ENCODE measurements around the gene UGGT1. TPM values are rescaled to one million over a fixed set of nuclear protein-coding genes. Genes with fewer than 3 reads are reported as not detected.
"Not testable (repeated sequence)": the region's sequence is repeated elsewhere in the genome, so short reads cannot be mapped to it uniquely, and the experiment has no call there.

Gene UGGT1
- total and polyA plus RNA-seq, 5 donors, result 9.1 to 35.7 (median 34.3) TPM

DNA sequence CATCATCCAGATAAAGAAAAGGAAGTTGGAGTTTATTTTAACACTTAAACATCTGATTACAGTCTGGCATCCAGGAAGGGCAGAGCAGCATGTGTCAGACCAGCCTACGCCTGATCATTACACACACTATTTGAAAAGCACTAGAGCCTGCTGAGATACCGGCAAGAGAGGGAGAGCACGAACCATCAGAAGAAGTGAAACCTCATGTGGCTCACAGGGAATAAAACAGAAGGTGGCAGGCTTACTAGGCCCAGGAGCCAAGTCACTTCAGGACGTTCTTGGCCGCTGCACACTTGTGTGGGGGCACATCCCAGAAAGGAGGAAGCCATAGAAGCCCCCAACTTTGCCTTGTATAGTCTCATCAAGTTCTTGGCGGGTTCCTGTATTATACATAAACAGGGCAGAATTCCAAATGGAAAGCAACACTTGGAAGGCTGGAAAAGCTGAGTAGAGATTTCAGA is 105.5 kb downstream of the UGGT1 start:
- ATAC-seq (peak; percentile 73 to 81), DNase-seq (no peak)
- no peak overlapping the region for H3K27ac ChIP-seq (ENCODE audit: low read length)
- H3K4me1 ChIP-seq (ENCODE audit: control insufficient read depth, insufficient read depth, low read length), result peaks cover 3% of the 10 kb centered on the region
- WGBS, result 38% methylated on average over 6 of the region's 6 CpGs
- H3K27me3 ChIP-seq (ENCODE audit: control insufficient read depth, insufficient read depth), result no peaks in the 10 kb centered on the region
- H3K4me3 ChIP-seq (ENCODE audit: low read length), result no peak overlapping the region
- no peaks in the 10 kb centered on the region for H3K9me3 ChIP-seq (ENCODE audit: control insufficient read depth, low read length)
- intact Hi-C loops (cut with DNase I), result no loop called here

DNA sequence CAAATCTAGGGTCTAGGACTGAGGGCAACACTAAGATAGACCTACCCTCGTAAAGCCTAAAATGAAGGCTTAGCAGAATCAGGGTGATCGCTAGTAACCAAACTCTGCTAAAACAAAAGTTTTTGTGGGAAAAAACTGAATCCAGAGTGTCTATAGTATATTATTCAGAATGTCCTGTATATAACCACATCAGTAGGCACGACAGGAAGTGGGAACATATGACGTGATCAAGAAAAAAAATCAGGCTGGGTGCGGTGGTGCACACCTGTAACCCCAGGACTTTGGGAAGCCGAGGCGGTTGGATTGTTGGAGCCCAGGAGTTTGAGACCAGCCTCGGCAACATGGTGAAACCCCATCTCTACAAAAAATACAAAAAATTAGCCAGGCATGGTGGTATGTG is 106.1 kb downstream of the UGGT1 start:
- Histone ChIP-seq H3K9me3 (ENCODE audit: control insufficient read depth, low read length) (no peaks in the 10 kb centered on the region), H3K4me3 (ENCODE audit: low read length) (no peak overlapping the region), H3K27me3 (ENCODE audit: control insufficient read depth, insufficient read depth) (no peaks in the 10 kb centered on the region), H3K27ac (ENCODE audit: low read length) (no peak overlapping the region), H3K4me1 (ENCODE audit: control insufficient read depth, insufficient read depth, low read length) (peaks cover 3% of the 10 kb centered on the region)
- ATAC-seq (no peak), DNase-seq (no peak)
- WGBS, result 92% methylated on average over 8 of the region's 8 CpGs
- intact Hi-C loops (cut with DNase I), result no loop called here

DNA sequence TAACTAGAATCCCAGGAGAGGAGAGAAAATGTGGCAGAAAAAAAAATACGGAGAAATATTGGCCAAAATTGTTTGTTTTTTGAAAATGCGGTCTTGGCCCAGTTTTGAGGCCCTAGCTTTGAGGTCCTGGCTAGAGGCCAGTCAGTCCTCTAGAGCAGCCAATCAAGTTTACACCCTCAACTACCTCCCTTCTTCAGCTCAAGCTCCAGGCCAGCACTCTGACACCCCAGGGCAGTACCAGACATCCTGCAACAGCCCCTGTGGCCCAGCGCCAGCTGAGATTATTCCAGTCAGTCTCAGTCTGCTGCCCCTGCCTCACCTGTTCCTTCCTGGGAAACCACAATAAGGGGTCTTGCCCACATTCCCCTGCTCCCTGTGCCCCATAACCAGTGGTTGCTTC is 107.7 kb downstream of the UGGT1 start:
- Histone ChIP-seq H3K27ac (ENCODE audit: low read length) (no peak overlapping the region), H3K27me3 (ENCODE audit: control insufficient read depth, insufficient read depth) (no peaks in the 10 kb centered on the region), H3K4me3 (ENCODE audit: low read length) (no peak overlapping the region), H3K9me3 (ENCODE audit: control insufficient read depth, low read length) (no peaks in the 10 kb centered on the region), H3K4me1 (ENCODE audit: control insufficient read depth, insufficient read depth, low read length) (peaks cover 3% of the 10 kb centered on the region)
- peak; percentile 27 to 79 (median 64) for DNase-seq
- intact Hi-C loops (cut with DNase I), result no loop called here
- ATAC-seq, result peak; percentile 58 to 69
- WGBS, result 38% methylated on average over 3 of the region's 3 CpGs

DNA sequence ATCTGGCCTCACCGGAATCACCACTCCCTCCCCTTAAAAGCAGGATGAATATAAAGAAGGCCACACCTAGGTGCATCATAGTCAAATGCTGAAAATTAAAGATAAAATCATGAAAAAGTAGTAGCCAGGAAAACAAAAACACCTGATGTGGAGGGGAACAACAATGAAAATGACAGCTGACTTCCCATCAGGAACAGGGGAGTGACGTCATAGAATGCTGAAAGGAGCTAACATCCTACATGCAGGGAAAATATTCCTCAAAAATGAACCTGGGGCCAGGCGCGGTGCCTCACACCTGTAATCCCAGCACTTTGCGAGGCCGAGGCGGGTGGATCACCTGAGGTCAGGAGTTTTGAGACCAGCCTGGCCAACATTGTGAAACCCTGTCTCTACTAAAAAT is 108.1 kb downstream of the UGGT1 start:
- ATAC-seq, result no peak

DNA sequence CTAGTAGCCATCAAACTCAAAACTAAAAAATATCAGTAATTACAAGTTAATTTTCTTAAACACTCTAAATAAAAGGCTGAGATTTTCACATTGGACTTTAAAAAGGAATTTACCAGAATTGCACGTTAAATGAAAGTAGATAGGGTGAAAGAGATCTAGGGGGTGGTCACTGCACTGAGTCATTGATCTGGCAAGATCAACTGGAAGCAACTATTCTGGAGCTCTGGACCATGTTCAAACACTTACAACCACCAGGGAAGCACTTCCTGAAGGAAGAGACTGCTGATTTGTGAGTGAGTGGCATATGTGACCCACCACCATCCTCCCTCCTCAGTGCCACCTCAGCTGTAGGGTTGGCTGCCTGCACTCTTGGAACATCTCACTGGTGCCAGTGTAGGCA is 111.8 kb downstream of the UGGT1 start:
- ATAC-seq (peak in 1 of 2 donors; percentile 21), DNase-seq (no peak)
- intact Hi-C loops (cut with DNase I), result no loop called here
- H3K4me1 ChIP-seq (ENCODE audit: control insufficient read depth, insufficient read depth, low read length), result peaks cover 3% of the 10 kb centered on the region
- no peak overlapping the region for H3K4me3 ChIP-seq (ENCODE audit: low read length)
- H3K27me3 ChIP-seq (ENCODE audit: control insufficient read depth, insufficient read depth), result no peaks in the 10 kb centered on the region
- no peaks in the 10 kb centered on the region for H3K9me3 ChIP-seq (ENCODE audit: control insufficient read depth, low read length)
- no peak overlapping the region for H3K27ac ChIP-seq (ENCODE audit: low read length)
- 25% methylated on average over 1 of the region's 1 CpG for WGBS

More for the DNA sequence above, 108.1 kb downstream of the UGGT1 start:
- no peak for DNase-seq
- Histone ChIP-seq H3K4me3 (ENCODE audit: low read length) (no peak overlapping the region), H3K9me3 (ENCODE audit: control insufficient read depth, low read length) (no peaks in the 10 kb centered on the region), H3K27ac (ENCODE audit: low read length) (no peak overlapping the region), H3K4me1 (ENCODE audit: control insufficient read depth, insufficient read depth, low read length) (peaks cover 3% of the 10 kb centered on the region), H3K27me3 (ENCODE audit: control insufficient read depth, insufficient read depth) (no peaks in the 10 kb centered on the region)
- intact Hi-C loops (cut with DNase I), result no loop called here
- WGBS, result 81% methylated on average over 7 of the region's 7 CpGs

DNA sequence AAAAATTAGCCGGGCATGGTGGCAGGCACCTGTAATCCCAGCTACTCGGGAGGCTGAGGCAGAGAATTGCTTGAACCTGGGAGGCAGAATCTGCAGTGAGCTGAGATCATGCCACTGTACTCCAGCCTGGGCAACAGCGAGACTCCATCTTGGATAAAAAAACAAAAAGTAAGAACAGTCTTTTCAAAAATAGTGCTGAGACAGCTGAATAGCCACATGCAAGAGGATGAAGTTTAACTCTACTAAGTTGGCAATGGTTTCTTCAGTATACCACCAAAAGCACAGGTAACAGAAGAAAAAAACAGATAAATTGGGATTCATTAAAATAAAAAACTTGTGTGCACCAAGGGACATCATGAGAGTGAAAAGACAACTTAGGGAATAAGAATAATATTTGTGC is 115.2 kb downstream of the UGGT1 start:
- intact Hi-C loops (cut with DNase I), result no loop called here
- no peak overlapping the region for H3K4me3 ChIP-seq (ENCODE audit: low read length)
- H3K4me1 ChIP-seq (ENCODE audit: control insufficient read depth, insufficient read depth, low read length), result no peaks in the 10 kb centered on the region
- ATAC-seq, result no peak
- no peaks in the 10 kb centered on the region for H3K27me3 ChIP-seq (ENCODE audit: control insufficient read depth, insufficient read depth)
- DNase-seq, result no peak
- no peak overlapping the region for H3K27ac ChIP-seq (ENCODE audit: low read length)
- no peaks in the 10 kb centered on the region for H3K9me3 ChIP-seq (ENCODE audit: control insufficient read depth, low read length)
- WGBS, result 88% methylated on average over 3 of the region's 3 CpGs

DNA sequence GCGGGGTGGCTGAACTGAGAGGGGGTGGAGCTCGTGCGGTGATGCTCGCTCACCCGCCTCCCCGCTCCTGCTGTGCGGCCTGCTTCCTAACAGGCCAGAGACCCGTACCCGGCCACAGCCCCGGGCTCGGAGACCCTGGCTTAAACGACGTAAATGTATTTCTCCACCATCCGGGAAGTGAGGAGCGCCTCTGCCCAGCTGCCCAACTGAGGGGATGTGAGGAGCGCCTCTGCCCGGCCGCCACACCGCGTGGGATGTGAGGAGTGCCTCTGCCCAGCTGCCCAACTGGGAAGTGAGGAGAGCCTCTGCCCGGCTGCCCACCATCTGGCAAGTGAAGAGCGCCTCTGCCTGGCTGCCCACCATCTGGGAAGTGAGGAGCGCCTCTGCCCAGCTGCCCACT is 117.0 kb downstream of the UGGT1 start:
- 97% methylated on average over 23 of the region's 23 CpGs for WGBS
- Histone ChIP-seq H3K9me3 (ENCODE audit: control insufficient read depth, low read length) (no peaks in the 10 kb centered on the region), H3K4me3 (ENCODE audit: low read length) (no peak overlapping the region), H3K27me3 (ENCODE audit: control insufficient read depth, insufficient read depth) (no peaks in the 10 kb centered on the region), H3K4me1 (ENCODE audit: control insufficient read depth, insufficient read depth, low read length) (no peaks in the 10 kb centered on the region), H3K27ac (ENCODE audit: low read length) (no peak overlapping the region)
- intact Hi-C loops (cut with DNase I), result no loop called here
- DNase-seq, result no peak
- no peak for ATAC-seq

DNA sequence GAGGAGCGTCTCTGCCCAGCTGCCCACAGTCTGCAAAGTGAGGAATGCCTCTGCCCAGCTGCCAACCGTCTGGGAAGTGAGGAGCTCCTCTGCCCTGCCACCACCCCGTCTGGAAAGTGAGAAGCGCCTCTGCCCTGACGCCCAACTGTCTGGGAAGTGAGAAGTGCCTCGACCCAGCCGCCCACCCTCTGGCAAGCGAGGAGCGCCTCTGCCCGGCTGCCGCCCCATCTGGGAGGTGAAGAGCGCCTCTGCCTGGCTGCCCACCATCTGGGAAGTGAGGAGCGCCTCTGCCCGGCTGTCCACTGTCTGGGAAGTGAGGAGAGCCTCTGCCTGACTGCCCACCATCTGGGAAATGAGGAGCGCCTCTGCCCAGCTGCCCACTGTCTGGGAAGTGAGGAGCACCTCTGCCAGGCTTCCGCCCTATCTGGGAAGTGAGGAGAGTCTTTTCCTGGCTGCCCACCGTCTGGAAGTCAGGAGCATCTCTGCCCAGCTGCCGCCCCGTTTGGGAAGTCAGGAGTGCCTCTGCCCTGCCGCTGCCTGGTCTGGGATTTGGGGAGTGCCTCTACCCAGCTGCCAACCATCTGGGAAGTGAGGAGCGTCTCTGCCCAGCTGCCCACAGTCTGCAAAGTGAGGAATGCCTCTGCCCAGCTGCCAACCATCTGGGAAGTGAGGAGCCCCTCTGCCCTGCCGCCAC is 117.8 kb downstream of the UGGT1 start:
- intact Hi-C loops (cut with DNase I), result not testable (repeated sequence)

DNA sequence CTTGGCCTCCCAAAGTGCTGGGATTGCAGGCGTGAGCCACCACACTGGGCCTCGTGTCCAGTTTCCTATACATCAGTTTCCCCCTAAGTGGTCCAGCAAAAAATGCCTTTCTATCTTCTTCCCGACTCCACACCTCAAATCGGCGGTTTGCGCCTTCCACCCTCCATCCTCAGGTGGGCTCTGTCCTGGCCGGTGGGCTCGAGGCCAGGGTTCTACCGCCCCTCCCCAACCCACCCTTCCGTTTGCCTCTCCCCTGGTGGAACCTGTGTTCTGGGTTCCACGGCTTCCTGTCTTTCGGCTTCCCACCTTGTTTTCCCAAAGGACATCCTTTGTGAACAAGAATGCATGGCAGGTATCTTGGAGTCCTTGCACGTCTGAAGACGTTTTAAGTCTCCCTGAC is 123.3 kb downstream of the UGGT1 start:
- WGBS, result 85% methylated on average over 14 of the region's 14 CpGs
- no peaks in the 10 kb centered on the region for H3K27me3 ChIP-seq (ENCODE audit: control insufficient read depth, insufficient read depth)
- H3K27ac ChIP-seq (ENCODE audit: low read length), result no peak overlapping the region
- ATAC-seq (no peak), DNase-seq (no peak)
- no peaks in the 10 kb centered on the region for H3K9me3 ChIP-seq (ENCODE audit: control insufficient read depth, low read length)
- H3K4me1 ChIP-seq (ENCODE audit: control insufficient read depth, insufficient read depth, low read length), result no peaks in the 10 kb centered on the region
- intact Hi-C loops (cut with DNase I), result no loop called here
- no peak overlapping the region for H3K4me3 ChIP-seq (ENCODE audit: low read length)

More for the DNA sequence above, 117.8 kb downstream of the UGGT1 start:
- H3K27me3 ChIP-seq (ENCODE audit: control insufficient read depth, insufficient read depth); H3K4me1 ChIP-seq (ENCODE audit: control insufficient read depth, insufficient read depth, low read length); H3K9me3 ChIP-seq (ENCODE audit: control insufficient read depth, low read length); ATAC-seq; DNase-seq; H3K27ac ChIP-seq (ENCODE audit: low read length); H3K4me3 ChIP-seq (ENCODE audit: low read length): not testable (repeated sequence)
- 94% methylated on average over 22 of the region's 22 CpGs for WGBS

DNA sequence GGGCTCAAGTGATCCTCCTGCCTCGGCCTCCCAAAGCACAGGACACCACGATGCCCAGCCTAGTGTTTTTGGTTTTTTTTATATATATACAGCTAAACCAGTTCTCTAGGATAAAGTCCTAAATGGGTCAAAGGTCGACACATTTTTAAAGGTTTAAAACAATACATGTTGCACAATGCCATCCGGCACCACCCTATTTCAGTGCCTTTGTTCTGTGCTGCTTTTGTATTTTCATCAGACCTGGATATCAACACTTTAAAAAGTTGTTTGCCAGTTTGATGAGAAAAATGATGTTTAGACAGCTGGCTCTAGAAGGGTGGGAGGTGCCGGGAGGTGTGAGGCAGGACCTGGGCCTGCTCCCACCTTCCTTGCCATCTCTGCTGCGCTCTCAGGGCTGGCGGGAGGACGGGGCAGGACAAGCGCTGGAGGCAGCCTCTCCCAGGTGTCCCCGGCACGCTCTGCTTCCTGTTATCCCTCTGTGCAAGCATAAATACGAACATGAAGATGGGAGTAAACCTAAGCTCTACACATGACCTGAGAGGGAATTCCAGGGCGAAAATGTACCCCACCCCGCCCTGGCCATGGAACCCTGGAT is 124.0 kb downstream of the UGGT1 start:
- Histone ChIP-seq H3K9me3 (ENCODE audit: control insufficient read depth, low read length) (no peaks in the 10 kb centered on the region), H3K27me3 (ENCODE audit: control insufficient read depth, insufficient read depth) (no peaks in the 10 kb centered on the region), H3K4me1 (ENCODE audit: control insufficient read depth, insufficient read depth, low read length) (no peaks in the 10 kb centered on the region), H3K27ac (ENCODE audit: low read length) (no peak overlapping the region), H3K4me3 (ENCODE audit: low read length) (no peak overlapping the region)
- intact Hi-C loops (cut with DNase I), result no loop called here
- ATAC-seq (no peak), DNase-seq (no peak)
- WGBS, result 87% methylated on average over 14 of the region's 14 CpGs

DNA sequence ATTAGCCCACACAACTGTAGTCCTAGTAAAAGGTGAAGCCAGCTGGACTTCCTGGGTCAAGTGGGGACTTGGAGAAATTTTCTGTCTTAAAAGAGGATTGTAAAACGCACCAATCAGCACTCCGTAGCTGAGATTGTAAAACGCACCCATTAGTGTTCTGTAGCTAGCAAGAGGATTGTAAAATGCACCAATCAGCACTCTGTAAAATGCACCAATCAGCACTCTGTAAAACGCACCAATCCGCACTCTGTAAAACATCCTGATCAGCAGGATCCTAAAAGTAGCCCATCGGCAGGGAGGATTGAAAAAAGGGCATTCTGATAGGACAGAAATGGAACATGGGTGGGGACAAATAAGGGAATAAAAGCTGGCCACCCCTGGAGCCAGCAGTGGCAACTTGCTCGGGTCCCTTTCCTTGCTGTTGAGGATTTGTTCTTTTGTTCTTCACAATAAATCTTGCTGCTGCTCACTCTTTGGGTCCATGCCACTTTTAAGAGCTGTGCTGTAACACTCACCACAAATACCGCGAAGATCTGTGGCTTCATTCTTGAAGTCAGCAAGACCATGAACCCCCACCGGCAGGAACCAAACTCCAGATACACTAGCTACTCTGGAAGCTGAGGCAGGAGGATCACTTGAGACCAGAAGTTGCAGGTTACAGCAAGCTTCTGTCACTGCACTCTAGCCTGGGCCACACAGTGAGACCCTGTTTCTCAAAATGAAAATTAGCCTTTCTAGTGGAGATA is 125.1 kb downstream of the UGGT1 start:
- ATAC-seq (no peak), DNase-seq (no peak)
- Histone ChIP-seq H3K9me3 (ENCODE audit: control insufficient read depth, low read length) (no peaks in the 10 kb centered on the region), H3K27ac (ENCODE audit: low read length) (no peak overlapping the region), H3K27me3 (ENCODE audit: control insufficient read depth, insufficient read depth) (no peaks in the 10 kb centered on the region), H3K4me3 (ENCODE audit: low read length) (no peak overlapping the region), H3K4me1 (ENCODE audit: control insufficient read depth, insufficient read depth, low read length) (no peaks in the 10 kb centered on the region)
- 90% methylated on average over 10 of the region's 10 CpGs for WGBS
- intact Hi-C loops (cut with DNase I), result no loop called here

Measured in right cardiac atrium (tissue), 5 donors.